GM12801 (cell line): ENCODE measurements around the gene DPP6.
"Not testable (repeated sequence)": the region's sequence is repeated elsewhere in the genome, so short reads cannot be mapped to it uniquely, and the experiment has no call there.

Source experiments
- CTCF ChIP-seq: IDR thresholded peaks from one replicate; pipeline ENCODE4 v1.5.1; 2011; ENCODE audit warnings: control low read depth; ENCODE audit not compliant: insufficient read length; ENCODE audit errors: extremely low read depth

DPP6 gene

GRCh38 chr7:154051643-154052529 is at the start of gene DPP6:
TSS of gene DPP6 (plus strand) at chr7:154052398.
- TF ChIP-seq CTCF = not testable (repeated sequence)

- TF ChIP-seq CTCF = no peak
Measured at GRCh38 chr7:154167051-154167450, 114.9 kb downstream of the DPP6 start.

- TF ChIP-seq CTCF = no peak
Measured at GRCh38 chr7:154167807-154168206, 115.6 kb downstream of the DPP6 start.

GRCh38 chr7:154171422-154171821 is 119.2 kb downstream of the DPP6 start:
- TF ChIP-seq CTCF = no peak

GRCh38 chr7:154172236-154172635 is 120.0 kb downstream of the DPP6 start:
- no peak for TF ChIP-seq CTCF

GRCh38 chr7:154177584-154177983 is 125.4 kb downstream of the DPP6 start:
- no peak for TF ChIP-seq CTCF

GRCh38 chr7:154178895-154179294 is 126.7 kb downstream of the DPP6 start:
- TF ChIP-seq CTCF = no peak
